ENCODE measurements around the gene RFPL4A. TPM values are rescaled to one million over a fixed set of nuclear protein-coding genes. Genes with fewer than 3 reads are reported as not detected.

RFPL4A gene
- polyA plus RNA-seq, 6 donors from 2014 or later = not detected

Other genes starting within 250 kb of the RFPL4A start
- not detected for gene SBK2, start 222.0 kb upstream of the RFPL4A start, polyA plus RNA-seq (ENCODE audit: low read depth in 6 of 6)
- gene SBK3, start 213.6 kb upstream of the RFPL4A start, polyA plus RNA-seq (ENCODE audit: low read depth in 6 of 6) = not detected
- gene ZNF579, start 178.2 kb upstream of the RFPL4A start, polyA plus RNA-seq (ENCODE audit: low read depth in 6 of 6) = under 1 TPM; 0.13 to 0.85 (median 0.40) TPM
- 1 to 10 TPM; 2.3 to 5.2 (median 3.2) TPM for gene FIZ1, start 159.6 kb upstream of the RFPL4A start, polyA plus RNA-seq (ENCODE audit: low read depth in 6 of 6)
- 10 to 100 TPM; 25.1 to 42.1 (median 37.1) TPM for gene ZNF524, start 158.8 kb upstream of the RFPL4A start, polyA plus RNA-seq (ENCODE audit: low read depth in 6 of 6)
- under 1 TPM in 4 of 6 donors, not detected in 2; 0.12 to 0.60 (median 0.18) TPM for gene ZNF865, start 153.4 kb upstream of the RFPL4A start, polyA plus RNA-seq (ENCODE audit: low read depth in 6 of 6)
- gene ZNF784, start 134.5 kb upstream of the RFPL4A start, polyA plus RNA-seq (ENCODE audit: low read depth in 6 of 6) = 1 to 10 TPM in 4 of 6 donors, under 1 TPM in 1, not detected in 1; 0.95 to 3.5 (median 2.7) TPM
- 10 to 100 TPM; 28.4 to 54.2 (median 31.5) TPM for gene ZNF580, start 118.1 kb upstream of the RFPL4A start, polyA plus RNA-seq (ENCODE audit: low read depth in 6 of 6)
- gene ZNF581, start 115.4 kb upstream of the RFPL4A start, polyA plus RNA-seq (ENCODE audit: low read depth in 6 of 6) = 10 to 100 TPM; 60.7 to 82.8 (median 65.4) TPM
- 10 to 100 TPM in 3 of 6 donors, 1 to 10 TPM in 3; 8.1 to 13.0 (median 9.7) TPM for gene CCDC106, start 110.9 kb upstream of the RFPL4A start, polyA plus RNA-seq (ENCODE audit: low read depth in 6 of 6)
- gene U2AF2, start 104.1 kb upstream of the RFPL4A start, polyA plus RNA-seq (ENCODE audit: low read depth in 6 of 6) = 10 to 100 TPM in 3 of 6 donors, 1 to 10 TPM in 3; 3.2 to 13.7 (median 9.3) TPM
- 10 to 100 TPM in 5 of 6 donors, 1 to 10 TPM in 1; 1.0 to 28.9 (median 13.8) TPM for gene EPN1, start 83.9 kb upstream of the RFPL4A start, polyA plus RNA-seq (ENCODE audit: low read depth in 6 of 6)
- not detected for gene NLRP9, start 20.7 kb upstream of the RFPL4A start, polyA plus RNA-seq (ENCODE audit: low read depth in 6 of 6)
- gene RFPL4AL1, start 10.0 kb downstream of the RFPL4A start, polyA plus RNA-seq (ENCODE audit: low read depth in 6 of 6) = not detected
- under 1 TPM in 2 of 6 donors, not detected in 4; 0.08 to 0.16 TPM for gene NLRP11, start 72.9 kb downstream of the RFPL4A start, polyA plus RNA-seq (ENCODE audit: low read depth in 6 of 6)
- gene NLRP4, start 77.4 kb downstream of the RFPL4A start, polyA plus RNA-seq (ENCODE audit: low read depth in 6 of 6) = 1 to 10 TPM in 1 of 6 donors, under 1 TPM in 4, not detected in 1; 0.41 to 1.2 (median 0.76) TPM
- gene NLRP13, start 173.2 kb downstream of the RFPL4A start, polyA plus RNA-seq (ENCODE audit: low read depth in 6 of 6) = not detected
- not detected for gene NLRP8, start 188.7 kb downstream of the RFPL4A start, polyA plus RNA-seq (ENCODE audit: low read depth in 6 of 6)
- gene NLRP5, start 227.7 kb downstream of the RFPL4A start, polyA plus RNA-seq (ENCODE audit: low read depth in 6 of 6) = not detected